Naive thymus-derived CD4-positive, alpha-beta T cell (primary cell): Measurements from ENCODE around the gene FGF5. TPM values are rescaled to one million over a fixed set of nuclear protein-coding genes. Genes with fewer than 3 reads are reported as not detected.

ENCODE experiments used
- ATAC-seq: fragments of 150-1000 bp; cut with Tn5 transposase; 2 replicates; pipeline ENCODE4 v1.10.0; 2021; ENCODE audit warnings: mild to moderate bottlenecking, moderate library complexity
- CTCF ChIA-PET: fragments of 350-600 bp; sonication (Branson Sonifier 250); formaldehyde crosslinking; loops from one replicate; lab custom pipeline; 2021; ENCODE audit warnings: antibody characterized with exemption; lab: Charles Lee
- POLR2A ChIA-PET: fragments of 350-600 bp; sonication (Branson Sonifier 250); formaldehyde crosslinking; loops from one replicate; lab custom pipeline; 2021; ENCODE audit warnings: antibody characterized with exemption, inconsistent platforms; lab: Charles Lee
- DNase-seq, 9 donors: peaks; one replicate each; pipeline versions ENCODE4 v3.0.0 to v3.0.0-alpha.2; 2020 to 2022; ENCODE audit warnings: mixed read lengths in 1 of 9
- H3K27ac ChIP-seq: one replicate; pipeline ENCODE4 v1.7.0; 2013; ENCODE audit warnings: mild to moderate bottlenecking, low read depth, low read length, moderate library complexity
- H3K27me3 ChIP-seq, 2 donors: one replicate each; pipeline ENCODE4 v1.7.0; 2013; ENCODE audit warnings: low read length in 2 of 2, mild to moderate bottlenecking in 2 of 2, moderate library complexity in 2 of 2; ENCODE audit not compliant: control insufficient read depth in 2 of 2, insufficient read depth in 2 of 2
- H3K36me3 ChIP-seq, 3 experiments: 1 replicate in 2 of 3; 2 replicates in 1 of 3; pipeline ENCODE4 v1.7.0; 2013; ENCODE audit warnings: low read length in 3 of 3, mild to moderate bottlenecking in 3 of 3, moderate library complexity in 1 of 3; ENCODE audit not compliant: insufficient read depth in 3 of 3, control insufficient read depth in 2 of 3
- H3K4me1 ChIP-seq, 2 donors: one replicate each; pipeline ENCODE4 v1.7.0; 2013; ENCODE audit warnings: low read length in 2 of 2, mild to moderate bottlenecking in 2 of 2, moderate library complexity in 1 of 2; ENCODE audit not compliant: control insufficient read depth in 2 of 2, insufficient read depth in 2 of 2
- H3K4me3 ChIP-seq: 2 replicates; pipeline ENCODE4 v1.7.0; 2013; ENCODE audit warnings: mild to moderate bottlenecking, low read length
- H3K9me3 ChIP-seq, 3 experiments: 1 replicate in 2 of 3; 2 replicates in 1 of 3; pipeline ENCODE4 v1.7.0; 2013; ENCODE audit warnings: low read length in 3 of 3; ENCODE audit not compliant: control insufficient read depth in 2 of 3
- H3K27ac Mint-ChIP-seq, 9 donors: one replicate each; pipeline ENCODE4 v1.8.0; 2020 to 2022; ENCODE audit warnings: mixed read lengths in 9 of 9, mild to moderate bottlenecking in 8 of 9, moderate library complexity in 5 of 9, inconsistent platforms in 2 of 9
- H3K27me3 Mint-ChIP-seq, 5 donors: one replicate each; pipeline ENCODE4 v1.8.0; 2021 to 2022; ENCODE audit warnings: mixed read lengths in 5 of 5, mild to moderate bottlenecking in 1 of 5
- H3K36me3 Mint-ChIP-seq, 5 donors: one replicate each; pipeline ENCODE4 v1.8.0; 2020 to 2022; ENCODE audit warnings: mixed read lengths in 5 of 5, mild to moderate bottlenecking in 3 of 5, inconsistent platforms in 1 of 5
- H3K4me1 Mint-ChIP-seq, 7 donors: one replicate each; pipeline ENCODE4 v1.8.0; 2020 to 2022; ENCODE audit warnings: mixed read lengths in 7 of 7, mild to moderate bottlenecking in 3 of 7, inconsistent platforms in 1 of 7
- H3K4me3 Mint-ChIP-seq, 10 donors: one replicate each; pipeline ENCODE4 v1.8.0; 2020 to 2022; ENCODE audit warnings: mild to moderate bottlenecking in 10 of 10, mixed read lengths in 10 of 10, moderate library complexity in 6 of 10, inconsistent platforms in 2 of 10
- H3K9me3 Mint-ChIP-seq, 11 donors: one replicate each; pipeline ENCODE4 v1.8.0; 2020 to 2022; ENCODE audit warnings: mixed read lengths in 11 of 11, mild to moderate bottlenecking in 4 of 11, inconsistent platforms in 1 of 11, moderate library complexity in 1 of 11
- intact Hi-C, 2 donors: fragments of 100-400 bp; cut with micrococcal nuclease; formaldehyde crosslinking; loops; one replicate each; pipeline ENCODE4 v1.15.1; 2023
- polyA plus RNA-seq, 2 donors: library from polyadenylated mRNA; unstranded; fragments of 300-500 nt; fragmentation: Illumina TruSeq; gene quantifications; one replicate each; pipeline ENCODE4 v1.2.3, GENCODE V29; 2021
- total RNA-seq, 6 experiments: library from RNA in 5 of 6; stranded (reverse) in 5 of 6; gene quantifications; 1 replicate in 5 of 6; 2 replicates in 1 of 6; pipeline ENCODE4 v1.2.3 and lab custom pipeline; 2021 to 2026

Gene FGF5
- total and polyA plus RNA-seq, 7 experiments from 2014 or later, result 0.05 TPM; not detected in 6

DNA sequence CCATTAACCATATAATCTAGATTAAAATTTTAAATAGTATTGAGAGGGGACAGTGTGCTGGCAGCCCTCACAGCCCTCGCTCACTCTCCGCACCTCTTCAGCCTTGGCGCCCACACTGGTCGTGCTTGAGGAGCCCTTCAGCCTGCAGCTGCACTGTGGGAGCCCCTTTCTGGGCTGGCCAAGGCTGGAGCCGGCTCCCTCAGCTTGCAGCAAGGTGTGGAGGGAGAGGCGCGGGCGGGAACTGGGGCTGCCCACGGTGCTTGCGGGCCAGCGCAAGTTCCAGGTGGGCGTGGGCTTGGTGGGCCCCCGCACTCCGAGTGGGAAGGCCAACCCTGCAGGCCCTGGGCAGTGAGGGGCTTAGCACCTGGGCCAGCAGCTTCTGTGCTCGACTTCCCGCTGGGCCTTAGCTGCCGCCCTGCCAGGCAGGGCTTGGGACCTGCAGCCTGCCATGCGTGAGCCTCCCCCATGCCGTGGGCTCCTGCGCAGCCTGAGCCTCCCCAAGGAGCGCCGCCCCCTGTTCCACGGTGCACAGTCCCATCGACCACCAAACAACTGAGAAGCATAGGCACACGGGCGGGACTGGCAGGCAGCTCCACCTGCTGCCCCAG, 36.3 kb downstream of the FGF5 start:
- Mint-ChIP-seq H3K9me3 (peaks cover 0 to 3% (median 0%) of the 10 kb centered on the region in 11 donors), H3K36me3 (no peaks in the 10 kb centered on the region), H3K27ac (no peak overlapping the region), H3K4me3 (no peak overlapping the region), H3K27me3 (peaks cover 3 to 33% (median 23%) of the 10 kb centered on the region in 5 donors), H3K4me1 (no peaks in the 10 kb centered on the region)
- H3K9me3 ChIP-seq, result no peaks in the 10 kb centered on the region
- intact Hi-C loops, result no loop called here
- H3K4me1 ChIP-seq, result no peaks in the 10 kb centered on the region
- POLR2A ChIA-PET, result no interaction called here
- no peak overlapping the region for H3K27ac ChIP-seq
- ATAC-seq, result no peak
- DNase-seq, result no peak
- no peak overlapping the region for H3K4me3 ChIP-seq
- H3K36me3 ChIP-seq, result no peaks in the 10 kb centered on the region
- H3K27me3 ChIP-seq, result no peaks in the 10 kb centered on the region
- CTCF ChIA-PET, result no interaction called here

DNA sequence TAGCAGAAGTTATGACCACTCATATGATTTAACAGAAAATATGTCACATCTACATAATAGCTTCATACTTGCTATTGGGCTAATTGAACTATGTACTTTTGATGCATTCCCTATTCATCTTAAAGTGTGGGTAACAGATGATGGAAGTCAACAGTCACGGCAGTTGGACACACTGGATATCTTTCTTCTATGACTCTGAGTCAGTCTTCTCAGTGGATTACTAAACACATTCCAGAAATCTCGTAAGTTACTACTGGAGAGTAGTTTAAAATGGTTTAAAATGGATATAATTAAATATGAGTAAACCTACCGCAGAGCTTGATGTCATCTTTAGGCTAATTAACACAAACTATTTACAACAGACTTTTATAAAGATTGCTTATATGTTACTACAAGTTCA, 39.0 kb downstream of the FGF5 start:
- Mint-ChIP-seq H3K27ac (no peak overlapping the region), H3K9me3 (peaks cover 0 to 3% (median 0%) of the 10 kb centered on the region in 11 donors), H3K4me1 (no peaks in the 10 kb centered on the region), H3K27me3 (peaks cover 11 to 55% (median 33%) of the 10 kb centered on the region in 5 donors), H3K4me3 (no peak overlapping the region), H3K36me3 (no peaks in the 10 kb centered on the region)
- Histone ChIP-seq H3K4me1 (no peaks in the 10 kb centered on the region), H3K27ac (no peak overlapping the region), H3K9me3 (no peaks in the 10 kb centered on the region), H3K4me3 (no peak overlapping the region), H3K27me3 (no peaks in the 10 kb centered on the region), H3K36me3 (no peaks in the 10 kb centered on the region)
- intact Hi-C loops, result no loop called here
- DNase-seq (no peak), ATAC-seq (no peak)
- CTCF ChIA-PET, result no interaction called here
- POLR2A ChIA-PET, result no interaction called here

GRCh38 chr4:80306260-80306659, 39.8 kb downstream of the FGF5 start:
- H3K9me3 ChIP-seq, result no peaks in the 10 kb centered on the region
- Mint-ChIP-seq H3K9me3 (peaks cover 0 to 3% (median 0%) of the 10 kb centered on the region in 11 donors), H3K4me1 (no peaks in the 10 kb centered on the region), H3K27ac (no peak overlapping the region), H3K36me3 (no peaks in the 10 kb centered on the region), H3K4me3 (no peak overlapping the region), H3K27me3 (peaks cover 13 to 50% (median 33%) of the 10 kb centered on the region in 5 donors)
- ChIA-PET CTCF (no interaction called here), POLR2A (no interaction called here)
- H3K4me3 ChIP-seq, result no peak overlapping the region
- intact Hi-C loops, result no loop called here
- H3K36me3 ChIP-seq, result no peaks in the 10 kb centered on the region
- H3K27me3 ChIP-seq, result no peaks in the 10 kb centered on the region
- H3K4me1 ChIP-seq, result no peaks in the 10 kb centered on the region
- DNase-seq (no peak), ATAC-seq (no peak)
- H3K27ac ChIP-seq, result no peak overlapping the region

DNA sequence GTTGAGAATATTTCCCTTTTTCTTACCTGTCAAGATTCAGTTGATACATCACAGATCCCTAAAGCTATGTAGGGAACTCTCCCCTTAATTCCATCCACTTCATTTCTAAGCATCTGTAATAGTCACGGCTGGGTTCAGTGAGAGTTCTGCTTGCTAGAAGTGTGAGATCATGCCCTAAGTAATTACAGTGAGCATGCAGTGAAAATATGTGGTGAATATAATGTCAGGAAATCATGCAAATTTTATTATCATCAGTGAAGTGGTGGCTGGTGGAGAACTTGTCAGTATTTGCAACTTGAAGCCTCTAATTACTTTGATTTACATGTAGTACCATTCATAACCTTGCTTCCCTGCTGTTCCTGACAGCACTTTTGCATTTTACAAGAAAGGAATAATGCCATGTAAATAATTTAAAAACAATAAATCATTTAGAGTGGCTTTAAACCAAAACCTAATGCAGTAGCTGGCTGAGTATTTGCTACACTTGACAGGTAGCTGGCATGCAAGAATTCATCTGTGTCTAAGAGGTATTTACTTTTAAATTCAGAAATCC, 40.8 kb downstream of the FGF5 start:
- Histone ChIP-seq H3K36me3 (no peaks in the 10 kb centered on the region), H3K4me1 (no peaks in the 10 kb centered on the region), H3K27me3 (no peaks in the 10 kb centered on the region), H3K4me3 (no peak overlapping the region), H3K27ac (no peak overlapping the region), H3K9me3 (no peaks in the 10 kb centered on the region)
- H3K4me1 Mint-ChIP-seq, result no peaks in the 10 kb centered on the region
- ChIA-PET POLR2A (no interaction called here), CTCF (no interaction called here)
- no peak for ATAC-seq
- intact Hi-C loops, result no loop called here
- DNase-seq, result no peak
- H3K36me3 Mint-ChIP-seq, result no peaks in the 10 kb centered on the region
- peaks cover 0 to 1% (median 0%) of the 10 kb centered on the region in 11 donors for H3K9me3 Mint-ChIP-seq
- peaks cover 14 to 42% (median 33%) of the 10 kb centered on the region in 5 donors for H3K27me3 Mint-ChIP-seq
- H3K4me3 Mint-ChIP-seq, result no peak overlapping the region
- no peak overlapping the region for H3K27ac Mint-ChIP-seq

DNA sequence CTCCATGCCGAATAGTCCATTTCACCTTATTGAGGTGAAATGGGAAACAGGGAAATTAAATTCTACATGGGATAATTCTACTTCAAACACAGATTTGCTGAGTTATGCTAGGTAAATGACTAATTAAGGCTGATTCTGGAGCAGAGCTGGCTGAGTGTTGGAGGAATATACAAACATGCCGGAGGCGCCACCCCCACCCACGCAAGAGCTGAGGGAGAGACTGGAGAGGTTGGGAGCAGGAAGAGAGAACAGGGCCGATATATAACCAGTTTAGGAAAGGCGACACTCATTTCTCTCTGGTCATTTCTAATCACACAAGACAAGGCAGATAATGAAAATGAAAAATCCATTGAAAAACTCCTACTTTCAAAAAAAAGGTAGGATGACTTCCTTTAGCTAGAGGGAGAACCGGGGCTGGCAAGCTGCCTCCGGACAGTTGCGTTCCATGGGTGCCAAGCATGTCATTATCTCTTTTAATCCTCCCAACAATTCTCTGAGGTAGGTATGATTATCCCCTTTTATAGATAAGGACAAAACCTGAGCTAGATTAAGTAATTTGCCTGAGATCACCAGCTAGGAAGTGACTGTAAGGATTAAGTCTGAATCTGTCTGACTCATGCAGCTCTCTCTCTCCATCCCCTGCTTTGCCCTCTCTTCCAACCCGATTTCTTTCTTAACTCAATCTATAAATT, 41.5 kb downstream of the FGF5 start:
- H3K9me3 ChIP-seq, result no peaks in the 10 kb centered on the region
- no peak for DNase-seq
- no peak for ATAC-seq
- intact Hi-C loops, result no loop called here
- ChIA-PET POLR2A (no interaction called here), CTCF (no interaction called here)
- H3K27ac ChIP-seq, result no peak overlapping the region
- peaks cover 0 to 1% (median 0%) of the 10 kb centered on the region in 11 donors for H3K9me3 Mint-ChIP-seq
- no peaks in the 10 kb centered on the region for H3K36me3 ChIP-seq
- no peaks in the 10 kb centered on the region for H3K4me1 ChIP-seq
- peaks cover 14 to 42% (median 33%) of the 10 kb centered on the region in 5 donors for H3K27me3 Mint-ChIP-seq
- H3K27ac Mint-ChIP-seq, result no peak overlapping the region
- H3K27me3 ChIP-seq, result no peaks in the 10 kb centered on the region
- no peak overlapping the region for H3K4me3 Mint-ChIP-seq
- no peaks in the 10 kb centered on the region for H3K36me3 Mint-ChIP-seq
- H3K4me1 Mint-ChIP-seq, result no peaks in the 10 kb centered on the region
- H3K4me3 ChIP-seq, result no peak overlapping the region

DNA sequence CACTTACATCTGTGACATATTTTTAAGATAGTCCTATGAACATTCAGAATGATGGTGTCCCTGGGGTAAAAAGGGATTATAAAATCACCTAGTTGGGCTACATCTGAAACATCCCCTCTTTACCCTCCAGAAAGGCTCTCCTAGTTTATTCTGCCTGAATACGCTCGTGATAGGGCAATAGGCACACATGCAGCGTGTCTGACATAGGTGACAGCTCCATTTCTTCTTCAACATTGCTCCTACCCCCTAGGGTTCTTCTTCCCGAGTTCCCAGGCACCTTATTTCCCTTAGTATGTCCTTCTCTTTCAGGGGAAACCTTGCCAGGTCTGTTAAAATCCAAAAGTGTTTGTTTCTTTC, 42.0 kb downstream of the FGF5 start:
- H3K4me3 Mint-ChIP-seq, result no peak overlapping the region
- H3K27me3 ChIP-seq, result peaks cover 0 to under 1% of the 10 kb centered on the region in 2 donors
- no peak overlapping the region for H3K27ac Mint-ChIP-seq
- H3K36me3 Mint-ChIP-seq, result no peaks in the 10 kb centered on the region
- H3K27ac ChIP-seq, result no peak overlapping the region
- no peak overlapping the region for H3K4me3 ChIP-seq
- intact Hi-C loops, result no loop called here
- H3K27me3 Mint-ChIP-seq, result peaks cover 14 to 42% (median 33%) of the 10 kb centered on the region in 5 donors
- ChIA-PET POLR2A (no interaction called here), CTCF (no interaction called here)
- H3K4me1 ChIP-seq, result no peaks in the 10 kb centered on the region
- H3K9me3 ChIP-seq, result no peaks in the 10 kb centered on the region
- H3K4me1 Mint-ChIP-seq, result no peaks in the 10 kb centered on the region
- DNase-seq, result no peak
- no peak for ATAC-seq
- no peaks in the 10 kb centered on the region for H3K36me3 ChIP-seq
- H3K9me3 Mint-ChIP-seq, result peaks cover 0 to 1% (median 0%) of the 10 kb centered on the region in 11 donors
